Activated CD4-positive, CD25-positive, alpha-beta regulatory T cell (primary cell): Measurements from ENCODE around the gene LSM14A.
"Not testable (repeated sequence)": the region's sequence is repeated elsewhere in the genome, so short reads cannot be mapped to it uniquely, and the experiment has no call there.

ENCODE experiments used
- DNase-seq, 4 experiments: peaks; one replicate each; lab custom pipeline; 2025; lab: John Stamatoyannopoulos, UW

LSM14A gene

DNA sequence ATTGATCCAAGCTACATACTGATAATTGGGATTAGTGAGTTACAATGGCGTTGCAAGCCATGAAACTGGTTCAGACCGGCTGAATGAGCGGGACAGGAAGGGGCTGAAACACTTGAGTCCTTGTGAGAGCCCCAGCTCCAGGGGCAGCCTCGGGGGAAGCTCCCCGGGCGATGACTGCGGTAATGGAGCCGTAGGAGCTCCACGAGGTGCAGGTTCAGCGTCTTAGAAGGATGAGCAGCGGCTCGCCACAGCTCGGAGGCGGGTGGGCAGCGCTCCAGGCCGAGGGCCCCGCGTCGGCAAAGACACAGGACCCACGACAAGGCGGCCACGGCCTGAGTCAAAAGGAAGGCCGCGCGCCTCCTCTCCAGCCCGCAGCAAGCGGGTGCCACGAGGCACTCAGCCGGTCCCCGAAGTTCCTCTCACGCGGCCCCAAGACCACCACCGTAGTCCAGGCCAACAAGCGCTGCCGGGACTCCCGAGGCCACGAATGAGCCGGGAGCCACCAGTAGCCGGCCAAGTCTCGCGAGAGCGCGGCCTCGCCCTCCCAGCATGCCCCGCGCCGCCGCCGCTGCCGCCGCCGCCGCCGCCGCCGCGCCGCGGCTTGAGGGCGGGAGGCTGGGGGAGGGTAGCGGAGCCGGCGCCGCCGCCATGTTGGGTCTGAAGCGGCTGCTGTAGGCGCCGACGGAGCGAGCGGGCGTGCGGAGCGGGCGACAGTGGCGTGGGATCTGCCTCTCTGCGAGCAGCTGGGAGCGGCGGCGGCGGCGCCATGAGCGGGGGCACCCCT, at the start of gene LSM14A:
Gene LSM14A, plus strand, starts transcription at position 628 of the 784 bp plus-strand sequence. Its CDS starts 139 bp downstream, at position 767.
- DNase-seq: peak; percentile 74 to 89 (median 84)

DNA sequence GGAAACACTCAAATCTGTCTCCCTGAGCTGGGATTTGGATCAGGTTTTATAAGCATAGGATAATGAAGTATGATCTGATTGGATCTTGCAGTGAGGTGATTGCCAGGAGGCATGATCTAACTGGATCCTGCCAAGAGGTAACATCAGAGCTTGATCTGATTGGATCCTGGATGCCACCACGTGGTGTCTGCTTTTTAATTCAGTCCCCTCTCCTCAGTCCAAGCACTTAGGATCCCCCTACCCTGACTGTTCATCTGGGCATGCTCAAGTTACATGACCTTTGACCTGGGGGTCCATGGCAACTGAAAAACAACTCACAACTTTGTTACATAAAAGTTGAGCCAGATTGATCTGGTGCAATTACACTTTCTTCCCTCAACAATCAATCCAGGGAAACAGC, 47.5 kb upstream of the LSM14A start:
- DNase-seq: no peak

DNA sequence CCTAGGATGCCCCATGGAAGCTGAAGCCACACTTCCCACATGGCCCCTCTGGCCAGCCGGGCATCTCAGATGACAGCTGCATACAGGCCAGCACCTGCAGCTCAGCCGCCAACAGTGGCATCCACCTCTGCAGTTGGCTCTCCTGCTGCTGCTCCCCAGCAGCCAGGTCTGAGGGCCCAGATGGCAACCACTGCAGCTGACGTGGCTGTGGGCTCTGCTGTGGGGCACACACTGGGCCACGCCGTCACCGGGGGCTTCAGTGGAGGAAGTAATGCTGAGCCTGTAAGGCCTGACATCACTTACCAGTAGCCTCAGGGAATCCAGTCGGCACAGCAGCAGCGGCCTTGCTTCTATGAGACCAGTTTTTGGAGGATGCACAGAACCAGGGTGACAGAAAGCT, 45.3 kb upstream of the LSM14A start:
- no peak for DNase-seq

DNA sequence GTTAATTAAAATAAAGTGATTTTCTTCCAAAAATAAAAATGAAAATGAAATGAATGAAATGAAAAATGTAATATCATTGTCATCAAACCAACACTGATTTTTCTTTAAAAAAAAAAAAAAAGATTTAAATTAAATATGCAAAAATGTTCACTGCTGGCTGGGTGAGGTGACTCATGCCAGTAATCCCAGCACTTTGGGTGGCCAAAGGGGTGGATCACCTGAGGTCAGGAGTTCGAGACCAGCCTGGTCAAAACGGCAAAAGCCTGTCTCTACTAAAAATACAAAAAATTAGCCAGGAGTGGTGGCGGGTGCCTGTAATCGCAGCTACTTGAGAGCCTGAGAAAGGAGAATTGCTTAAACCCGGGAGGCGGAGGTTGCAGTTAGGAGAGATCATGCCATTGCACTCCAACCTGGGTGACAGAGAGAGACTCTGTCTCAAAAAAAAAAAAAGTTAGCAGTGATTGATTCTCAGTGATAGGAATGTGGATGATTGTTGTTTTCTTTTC, 44.6 kb upstream of the LSM14A start:
- no peak for DNase-seq

DNA sequence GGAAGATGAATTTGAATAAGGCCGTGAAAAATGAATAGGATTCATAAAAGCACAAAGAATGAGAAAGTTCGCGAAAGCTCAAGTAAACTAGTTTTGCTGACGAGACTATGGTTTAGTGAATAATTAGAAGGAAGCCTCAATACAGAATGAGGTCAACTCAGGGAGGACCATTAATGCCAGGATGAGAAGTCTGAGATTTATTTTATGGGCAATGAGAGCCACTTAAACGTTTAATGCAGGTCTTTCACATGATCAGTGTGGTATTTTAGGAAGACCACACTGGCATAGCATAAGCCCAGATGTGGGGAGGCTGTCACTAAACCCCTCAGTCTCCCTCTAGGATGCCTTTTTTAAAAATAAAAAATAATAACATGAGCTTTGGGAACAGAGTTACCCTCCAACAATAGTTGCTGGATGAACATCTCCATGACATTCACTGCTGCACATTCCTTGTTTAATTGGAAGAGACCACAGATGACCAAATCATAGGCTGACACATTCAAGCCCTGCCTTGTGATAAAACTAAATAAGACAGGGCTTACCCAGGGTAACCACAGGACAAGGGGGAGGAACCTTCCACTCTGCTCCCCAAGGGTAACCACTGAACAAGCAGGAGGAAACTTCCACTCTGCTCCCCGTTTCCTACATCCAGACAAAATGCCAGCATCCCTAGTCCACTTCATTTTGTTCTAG, 43.6 kb upstream of the LSM14A start:
- DNase-seq: no peak

DNA sequence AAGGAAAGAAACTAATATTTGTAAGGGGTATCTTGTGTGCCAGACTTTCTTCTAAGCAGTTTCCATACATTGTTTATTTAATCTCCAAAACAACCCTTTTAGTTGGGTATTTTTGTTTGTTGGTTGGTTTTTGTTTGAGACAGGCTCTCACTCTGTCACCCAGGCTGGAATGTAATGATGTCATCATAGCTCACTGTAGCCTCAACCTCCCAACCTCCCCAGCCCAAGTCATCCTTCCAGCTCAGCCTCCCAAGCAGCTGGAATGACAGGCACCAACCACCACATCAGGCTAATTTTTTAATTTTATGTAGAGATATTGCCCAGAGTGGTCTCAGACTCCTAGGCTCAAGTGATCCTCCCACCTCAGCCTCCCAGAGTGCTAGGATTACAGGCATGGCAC, 41.2 kb upstream of the LSM14A start:
- no peak for DNase-seq

DNA sequence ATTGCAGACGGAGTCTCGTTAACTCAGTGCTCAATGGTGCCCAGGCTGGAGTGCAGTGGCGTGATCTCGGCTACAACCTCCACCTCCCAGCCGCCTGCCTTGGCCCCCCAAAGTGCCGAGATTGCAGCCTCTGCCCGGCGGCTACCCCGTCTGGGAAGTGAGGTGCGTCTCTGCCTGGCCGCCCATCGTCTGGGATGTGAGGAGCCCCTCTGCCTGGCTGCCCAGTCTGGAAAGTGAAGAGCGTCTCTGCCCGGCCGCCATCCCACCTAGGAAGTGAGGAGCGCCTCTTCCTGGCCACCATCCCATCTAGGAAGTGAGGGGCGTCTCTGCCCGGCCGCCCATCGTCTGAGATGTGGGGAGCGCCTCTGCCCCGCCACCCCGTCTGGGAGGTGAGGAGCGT, 40.2 kb upstream of the LSM14A start:
- not testable (repeated sequence) for DNase-seq

DNA sequence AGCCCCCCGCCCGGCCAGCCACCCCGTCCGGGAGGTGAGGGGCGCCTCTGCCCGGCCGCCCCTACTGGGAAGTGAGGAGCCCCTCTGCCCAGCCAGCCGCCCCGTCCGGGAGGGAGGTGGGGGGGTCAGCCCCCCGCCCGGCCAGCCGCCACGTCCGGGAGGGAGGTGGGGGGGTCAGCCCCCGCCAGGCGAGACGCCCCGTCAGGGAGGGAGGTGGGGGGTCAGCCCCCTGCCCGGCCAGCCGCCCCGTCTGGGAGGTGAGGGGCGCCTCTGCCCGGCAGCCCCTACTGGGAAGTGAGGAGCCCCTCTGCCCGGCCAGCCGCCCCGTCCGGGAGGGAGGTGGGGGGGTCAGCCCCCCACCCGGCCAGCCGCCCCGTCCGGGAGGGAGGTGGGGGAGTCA, 39.6 kb upstream of the LSM14A start:
- not testable (repeated sequence) for DNase-seq

DNA sequence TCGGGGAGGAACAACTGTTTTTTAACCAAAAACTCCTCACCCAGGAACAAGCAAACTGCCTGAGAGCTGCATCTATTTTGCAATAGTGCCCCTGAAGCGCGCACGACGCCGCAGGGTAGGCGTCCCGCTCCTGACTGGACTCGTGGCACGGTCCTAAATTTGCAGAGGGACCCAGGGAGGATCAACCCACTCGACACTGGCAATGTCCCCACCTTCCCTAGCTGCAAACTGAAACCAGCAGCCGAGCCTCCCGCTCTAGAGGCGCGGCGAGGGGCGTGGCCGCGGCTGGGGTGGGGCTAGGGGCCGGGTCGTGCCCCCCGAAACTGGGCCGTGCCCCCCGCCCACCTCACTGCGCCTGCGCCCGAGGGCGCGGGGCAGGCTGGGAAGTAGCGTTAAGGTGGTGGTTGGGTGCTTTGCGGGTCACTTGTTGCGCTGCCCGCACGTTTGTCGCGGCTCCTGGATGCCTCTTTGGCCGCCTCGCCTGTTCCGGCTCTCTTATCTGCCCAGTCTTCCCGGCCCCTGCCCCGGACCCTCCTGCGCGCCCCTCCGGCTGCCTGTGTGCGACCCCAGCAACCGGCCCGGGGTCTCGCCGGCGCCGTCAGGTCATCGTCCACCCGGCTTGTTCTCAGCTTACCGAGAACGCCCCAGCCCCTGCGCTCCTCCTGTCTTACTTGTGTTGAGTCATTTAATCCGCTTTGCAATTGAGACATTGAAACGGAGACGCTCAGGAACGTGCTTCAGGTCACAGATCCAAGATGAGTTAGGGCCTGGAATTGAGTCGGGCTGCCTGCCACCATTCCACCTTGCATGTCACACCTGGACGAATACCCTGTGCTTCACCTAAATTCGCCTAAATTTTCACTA, 37.9 kb upstream of the LSM14A start:
- DNase-seq: peak; percentile 70 to 83 (median 72)

DNA sequence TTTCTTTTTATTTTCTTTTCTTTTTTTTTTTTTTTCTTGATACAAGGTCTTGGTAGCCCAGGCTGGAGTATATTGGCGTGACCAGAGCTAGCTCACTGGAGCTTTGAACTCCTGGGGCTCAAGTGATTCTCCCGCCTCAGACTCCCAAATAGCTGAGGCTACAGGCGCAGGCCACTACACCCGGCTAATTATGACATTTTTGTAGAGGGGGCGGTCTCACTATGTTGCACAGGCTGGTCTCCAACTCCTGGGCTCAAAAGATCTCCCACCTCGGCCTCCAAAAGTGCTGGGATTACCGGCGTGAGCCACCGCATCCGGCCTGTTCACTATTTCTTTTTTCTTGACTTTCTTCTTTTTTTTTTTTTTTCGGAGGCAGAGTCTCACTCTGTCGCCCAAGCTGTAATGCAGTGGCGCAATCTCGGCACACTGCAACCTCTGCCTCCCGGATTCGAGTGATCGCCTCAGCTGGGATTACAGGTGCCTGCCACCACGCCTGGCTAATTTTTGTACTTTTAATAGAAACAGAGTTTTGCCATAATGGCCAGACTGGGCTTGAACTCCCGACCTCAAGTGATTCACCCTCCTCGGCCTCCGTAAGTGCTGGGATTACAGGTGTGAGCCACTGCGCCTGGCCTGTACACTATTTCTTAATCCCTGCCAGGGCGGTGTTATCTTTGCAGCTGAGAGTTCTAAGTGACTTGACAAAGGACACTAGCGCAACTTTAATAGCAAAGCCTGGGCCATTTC, 37.1 kb upstream of the LSM14A start:
- no peak for DNase-seq

DNA sequence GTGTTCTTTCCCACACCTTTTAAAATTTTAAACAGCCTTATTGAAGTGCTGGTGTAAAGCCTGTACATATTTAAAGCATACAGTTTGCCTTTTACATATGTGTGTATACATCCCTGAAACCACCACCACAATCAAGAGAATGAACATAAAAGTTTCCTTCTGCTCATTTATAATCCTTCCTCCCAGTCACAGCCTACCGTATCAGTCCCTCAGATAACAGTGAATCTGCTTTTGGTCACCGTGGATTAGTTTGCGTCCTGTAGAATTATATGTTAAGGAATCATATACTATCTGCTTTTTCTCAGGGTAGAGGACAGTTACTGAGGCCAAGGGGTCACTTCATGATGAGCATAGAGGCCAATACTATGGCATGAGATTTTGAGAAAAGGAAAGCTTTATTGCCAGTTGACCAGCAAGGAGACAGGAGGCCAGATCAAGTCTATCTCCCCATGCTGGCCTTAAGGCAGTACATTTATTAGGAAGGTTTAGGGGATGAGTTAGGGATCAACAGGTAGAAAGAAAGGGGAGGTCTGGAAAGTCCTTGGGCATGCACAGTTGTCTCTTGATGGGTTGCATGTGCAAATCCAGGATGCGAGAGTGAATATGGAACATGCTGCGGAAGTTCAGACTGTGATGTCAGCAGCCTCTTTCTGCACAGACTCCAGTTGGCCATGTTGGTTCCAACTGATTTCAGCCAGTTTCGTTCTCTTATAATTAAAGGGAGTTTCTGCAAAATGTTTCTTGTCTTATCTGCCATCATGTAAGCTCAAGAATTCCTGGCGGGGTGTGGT, 36.3 kb upstream of the LSM14A start:
- no peak for DNase-seq

DNA sequence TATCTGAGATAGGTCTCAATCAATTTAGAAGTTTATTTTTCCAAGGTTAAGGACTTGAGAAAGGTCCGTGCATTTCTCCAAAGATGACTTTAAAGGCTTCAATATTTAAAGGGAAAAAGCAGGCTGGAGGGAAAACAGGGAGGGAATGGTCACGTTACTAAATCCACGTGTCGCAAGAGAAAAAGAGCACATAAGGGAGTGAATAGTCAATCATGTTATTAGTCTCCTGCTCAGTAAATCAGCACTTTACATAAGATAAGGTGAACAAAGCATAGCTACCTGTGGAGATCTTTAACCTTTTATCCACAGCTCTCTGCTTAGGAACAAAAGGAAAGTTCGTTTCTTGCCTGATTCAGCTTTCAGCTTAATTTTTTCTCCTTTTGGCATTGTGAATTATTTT, 31.3 kb upstream of the LSM14A start:
- no peak for DNase-seq

DNA sequence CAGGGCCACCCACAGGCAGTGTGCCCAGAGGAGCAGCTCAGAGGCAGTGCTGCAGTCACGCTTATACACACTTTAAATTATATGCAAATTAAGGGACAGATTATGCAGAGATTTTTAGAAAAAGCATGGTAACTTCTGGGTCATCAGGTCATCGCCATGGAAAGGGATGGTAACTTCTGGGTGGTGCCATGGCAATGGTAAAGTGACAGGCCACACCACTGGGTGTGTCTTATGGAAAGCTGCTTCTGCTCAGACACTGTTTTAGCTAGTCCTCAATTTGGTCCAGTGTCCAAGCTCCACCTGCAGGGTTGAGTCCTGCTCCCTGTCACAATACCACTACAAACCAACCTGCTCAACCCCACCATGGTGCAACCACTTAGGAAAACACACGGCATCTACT, 29.9 kb upstream of the LSM14A start:
- no peak for DNase-seq

DNA sequence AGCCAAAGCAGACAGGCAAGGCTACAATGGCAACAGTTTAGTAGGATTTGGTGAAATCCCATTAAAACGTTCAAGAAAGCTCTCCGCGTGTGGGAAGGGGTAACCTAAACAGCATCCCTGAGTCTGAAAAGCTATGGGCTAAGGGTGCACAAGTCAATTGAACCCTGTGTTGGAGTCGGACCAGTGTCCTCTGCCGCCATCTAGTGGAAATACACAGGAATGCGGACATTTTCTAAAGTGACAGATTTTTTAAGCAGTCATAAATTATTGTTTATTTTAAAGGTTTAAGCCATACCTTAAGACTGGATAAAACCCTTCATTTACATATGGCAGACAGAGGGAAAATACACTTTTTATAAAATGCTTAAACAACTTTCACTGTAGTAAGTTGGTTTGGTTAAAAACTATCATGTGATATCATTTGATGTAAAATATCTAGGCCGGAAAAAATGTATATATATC, 26.5 kb upstream of the LSM14A start:
- peak; percentile 4 to 24 (median 14) for DNase-seq

DNA sequence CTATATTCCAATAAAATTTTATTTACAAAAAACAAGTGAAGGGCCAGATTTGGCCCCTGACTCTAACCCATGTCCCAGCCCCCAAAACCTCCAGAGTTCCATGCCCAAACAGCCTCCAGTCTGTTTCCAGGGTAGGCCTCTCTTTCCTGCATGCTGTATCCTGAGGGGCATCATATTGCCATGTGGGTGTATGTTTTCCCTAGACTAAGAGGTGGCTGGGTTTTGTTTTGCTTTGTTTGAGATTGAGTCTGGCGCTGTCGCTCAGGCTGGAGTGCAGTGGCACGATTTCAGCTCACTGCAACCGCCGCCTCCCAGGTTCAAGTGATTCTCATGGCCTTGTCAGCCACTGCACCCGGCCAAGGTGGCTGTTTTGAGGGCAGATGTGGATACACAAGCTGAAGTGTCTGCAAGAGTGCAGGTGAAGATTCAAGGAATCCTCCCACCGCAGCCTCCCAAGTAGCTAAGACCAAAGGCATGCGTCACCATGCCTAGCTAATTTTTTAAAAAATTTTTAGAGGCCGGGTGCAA, 23.6 kb upstream of the LSM14A start:
- DNase-seq: no peak

DNA sequence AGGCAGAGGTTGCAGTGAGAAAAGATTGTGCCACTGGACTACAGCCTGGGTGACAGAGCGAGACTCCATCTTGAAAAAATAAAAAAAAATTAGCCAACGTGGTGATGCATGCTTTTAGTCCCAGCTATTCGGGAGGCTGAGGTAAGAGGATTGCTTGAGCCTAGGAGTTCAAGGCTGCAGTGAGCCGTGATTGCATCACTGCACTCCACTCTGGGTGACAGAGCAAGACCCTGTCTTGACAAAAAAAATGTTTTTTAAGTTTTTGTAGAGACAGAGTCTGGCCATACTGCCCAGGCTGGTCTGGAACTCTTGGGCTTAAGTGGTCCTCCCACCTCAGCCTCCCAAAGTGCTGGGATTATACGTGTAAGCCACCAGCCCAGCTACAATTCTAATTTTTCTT, 22.4 kb upstream of the LSM14A start:
- no peak for DNase-seq

DNA sequence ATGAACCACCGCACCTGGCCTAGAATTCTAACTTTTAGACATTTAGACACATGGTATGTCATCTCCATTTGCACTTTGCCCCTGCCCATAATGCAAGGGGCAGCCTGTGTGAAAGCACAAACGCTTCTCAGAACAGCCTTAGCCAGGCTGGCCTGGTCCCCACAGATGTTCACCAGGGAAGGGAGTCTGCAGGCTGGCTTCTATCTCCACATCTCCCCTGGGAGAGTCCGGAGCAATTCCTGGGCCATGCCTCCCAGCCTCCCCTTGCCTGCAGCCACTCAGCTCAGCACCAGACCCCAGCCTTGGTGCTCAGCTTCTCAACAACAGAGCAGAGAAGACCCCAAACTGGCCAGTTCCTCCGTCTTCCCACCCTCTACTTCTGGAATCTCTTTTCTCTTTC, 21.7 kb upstream of the LSM14A start:
- no peak for DNase-seq

DNA sequence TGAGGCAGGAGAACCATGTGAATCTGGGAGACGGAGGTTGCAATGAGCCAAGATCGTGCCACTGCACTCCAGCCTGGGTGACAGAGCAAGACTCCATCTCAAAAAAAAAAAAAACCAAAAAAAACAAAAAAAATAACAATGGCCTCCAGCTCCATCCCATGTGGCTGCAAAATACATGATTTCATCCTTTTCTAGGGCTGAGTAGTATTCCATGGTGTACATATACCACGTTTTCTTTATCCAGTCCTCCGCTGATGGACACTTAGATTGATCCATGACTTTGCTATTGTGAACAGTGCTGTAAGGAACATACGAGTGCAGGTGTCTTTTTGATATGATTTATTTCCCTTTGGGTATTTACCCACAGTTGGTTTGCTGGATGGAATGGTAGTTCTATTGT, 20.9 kb upstream of the LSM14A start:
- DNase-seq: no peak

DNA sequence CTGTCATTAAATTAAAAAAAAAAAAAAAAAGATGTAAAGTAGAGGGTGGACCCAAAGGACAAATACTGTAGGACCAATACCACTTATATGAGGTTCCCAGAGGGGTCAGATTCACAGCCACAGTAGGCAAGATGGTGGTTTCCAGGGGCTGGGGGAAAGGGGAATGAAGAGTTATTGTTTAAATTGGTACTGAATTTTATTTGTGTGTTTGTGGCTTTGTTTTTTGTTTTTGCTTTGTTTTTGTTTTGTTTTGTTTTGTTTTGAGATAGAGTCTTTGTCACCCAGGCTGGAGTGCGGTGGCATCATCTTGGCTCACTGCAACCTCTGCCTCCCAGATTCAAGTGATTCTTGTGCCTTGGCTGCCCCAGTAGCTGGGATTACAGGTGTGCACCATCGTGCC, 17.9 kb upstream of the LSM14A start:
- DNase-seq: no peak

DNA sequence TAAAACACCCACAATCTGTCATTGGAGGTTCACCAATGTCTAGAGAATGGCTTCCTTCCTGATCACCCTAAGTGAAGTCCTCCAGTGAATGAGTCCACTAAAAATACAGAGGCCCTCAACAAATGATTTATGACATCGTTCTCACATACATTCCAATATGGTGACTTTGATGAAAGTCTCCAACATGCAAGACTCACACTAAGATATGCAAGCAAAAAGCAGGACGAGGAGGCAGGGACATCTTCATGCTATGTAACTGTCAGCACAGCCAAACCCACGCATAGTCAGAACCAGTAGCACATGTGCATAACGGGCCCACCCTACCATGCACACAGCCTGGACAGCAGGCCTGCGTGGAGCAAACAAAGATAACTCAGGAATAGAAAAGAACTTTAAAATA, 16.6 kb upstream of the LSM14A start:
- no peak for DNase-seq
